ENCODE measurements around the gene ITGAX. TPM values are rescaled to one million over a fixed set of nuclear protein-coding genes. Genes with fewer than 3 reads are reported as not detected.

Gene ITGAX
- total RNA-seq, 1 experiment from 2014 or later: not detected

DNA sequence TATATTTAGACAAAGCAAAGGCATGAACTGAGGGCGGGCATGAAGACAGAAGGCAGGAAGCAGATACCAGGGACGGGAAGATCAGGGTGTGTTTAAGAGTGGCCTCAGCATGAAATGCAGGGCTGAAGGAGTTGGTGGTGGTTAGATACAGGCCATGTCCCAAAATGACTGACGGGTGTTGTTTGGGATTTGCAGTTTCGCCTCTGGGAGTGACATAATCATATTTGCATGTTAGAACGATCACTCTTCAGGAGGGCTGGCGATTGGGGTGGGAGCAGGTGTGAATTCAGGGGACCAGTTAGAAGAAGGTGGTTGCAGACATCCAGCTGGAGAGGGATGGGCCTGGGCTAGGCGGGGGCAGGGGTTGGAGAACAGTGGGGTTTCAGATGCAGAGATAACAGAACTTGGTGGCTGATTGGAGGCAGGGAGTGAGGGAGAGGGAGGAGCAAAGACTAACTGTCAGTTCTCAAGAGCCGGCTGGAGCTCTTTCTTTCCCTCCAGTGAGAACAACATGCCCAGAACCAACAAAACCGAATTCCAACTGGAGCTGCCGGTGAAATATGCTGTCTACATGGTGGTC is 27.2 kb upstream of the ITGAX start:
- TF ChIP-seq CTCF (IDR thresholded peaks at IDR 0.05; ENCODE audit: insufficient read depth in 1 of 2, low read depth in 1 of 2, low read length in 1 of 2, severe bottlenecking in 1 of 2, unreplicated experiment in 1 of 2): no peak
- H3K36me3 ChIP-seq (ENCODE audit: control insufficient read depth, insufficient read depth, low read length): no peaks in the 10 kb centered on the region
- no peak for DNase-seq
- BruUV-seq (replicated peaks): no TSS peak
- no peaks in the 10 kb centered on the region for H3K27me3 ChIP-seq (replicated peaks; ENCODE audit: control insufficient read depth, insufficient read depth, low read length)
- ChIA-PET POLR2A (no interaction called here), CTCF (no interaction called here)
- Mint-ChIP-seq H3K9me3 (ENCODE audit: unreplicated experiment) (peaks cover 25% of the 10 kb centered on the region), H3K4me3 (ENCODE audit: unreplicated experiment) (no peak overlapping the region), H3K27ac (ENCODE audit: unreplicated experiment) (no peak overlapping the region), H3K36me3 (ENCODE audit: insufficient read depth, unreplicated experiment) (peaks cover 6% of the 10 kb centered on the region), H3K4me1 (ENCODE audit: low read depth, unreplicated experiment) (peaks cover 8% of the 10 kb centered on the region), H3K27me3 (ENCODE audit: insufficient read depth, unreplicated experiment) (peaks cover 28% of the 10 kb centered on the region)
- intact Hi-C loops (cut with micrococcal nuclease; ENCODE audit: unreplicated experiment): no loop called here
- 0 out of 2 replicates have a peak, but pooled peaks cover 2% of the 10 kb centered on the region for H3K9me3 ChIP-seq
- H3K4me1 ChIP-seq: no peaks in the 10 kb centered on the region
- no peak overlapping the region for H3K4me3 ChIP-seq (ENCODE audit: low read depth, low read length)

DNA sequence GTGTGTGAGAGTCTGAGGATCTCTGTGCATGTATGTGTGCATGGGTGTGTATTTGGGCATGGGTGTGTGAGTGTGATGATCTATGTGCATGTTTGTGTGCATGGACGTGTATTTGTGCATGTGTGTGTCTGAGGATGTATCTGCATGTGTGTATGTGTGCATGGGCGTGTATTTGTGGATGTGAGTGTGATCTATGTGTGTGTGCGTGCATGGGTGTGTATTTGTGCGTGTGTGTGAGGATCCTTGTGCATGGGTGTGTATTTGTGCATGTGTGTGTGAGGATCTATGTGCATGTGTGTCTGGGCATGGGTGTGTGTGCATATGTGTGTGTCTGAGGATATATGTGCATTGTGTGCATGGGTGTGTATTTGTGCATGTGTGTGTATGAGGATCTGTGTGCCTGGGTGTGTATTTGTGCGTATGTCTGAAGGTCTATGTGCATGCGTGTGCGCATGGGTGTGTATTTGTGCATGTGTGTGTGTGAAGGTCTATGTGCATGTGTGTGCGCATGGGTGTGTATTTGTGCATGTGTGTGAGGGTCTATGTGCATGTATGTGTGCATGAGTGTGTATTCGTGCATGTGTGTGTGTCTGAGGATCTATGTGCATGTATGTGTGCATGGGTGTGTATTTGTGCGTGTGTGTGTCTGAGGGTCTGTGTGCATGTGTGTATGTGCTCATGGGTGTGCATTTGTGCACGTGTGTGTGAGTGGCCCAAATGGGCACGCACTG is 26.5 kb upstream of the ITGAX start:
- Histone ChIP-seq H3K4me3 (ENCODE audit: low read depth, low read length) (no peak overlapping the region), H3K9me3 (no peaks in the 10 kb centered on the region), H3K36me3 (ENCODE audit: control insufficient read depth, insufficient read depth, low read length) (no peaks in the 10 kb centered on the region), H3K27me3 (replicated peaks; ENCODE audit: control insufficient read depth, insufficient read depth, low read length) (no peaks in the 10 kb centered on the region), H3K4me1 (no peaks in the 10 kb centered on the region)
- no TSS peak for BruUV-seq (replicated peaks)
- no peak overlapping the region for H3K4me3 Mint-ChIP-seq (ENCODE audit: unreplicated experiment)
- intact Hi-C loops (cut with micrococcal nuclease; ENCODE audit: unreplicated experiment): no loop called here
- H3K27me3 Mint-ChIP-seq (ENCODE audit: insufficient read depth, unreplicated experiment): peaks cover 28% of the 10 kb centered on the region
- CTCF ChIA-PET: no interaction called here
- H3K9me3 Mint-ChIP-seq (ENCODE audit: unreplicated experiment): peaks cover 19% of the 10 kb centered on the region
- DNase-seq: no peak
- H3K4me1 Mint-ChIP-seq (ENCODE audit: low read depth, unreplicated experiment): peaks cover 8% of the 10 kb centered on the region
- TF ChIP-seq CTCF (IDR thresholded peaks at IDR 0.05; ENCODE audit: insufficient read depth in 1 of 2, low read depth in 1 of 2, low read length in 1 of 2, severe bottlenecking in 1 of 2, unreplicated experiment in 1 of 2): no peak
- peaks cover 6% of the 10 kb centered on the region for H3K36me3 Mint-ChIP-seq (ENCODE audit: insufficient read depth, unreplicated experiment)
- POLR2A ChIA-PET: no interaction called here
- H3K27ac Mint-ChIP-seq (ENCODE audit: unreplicated experiment): no peak overlapping the region

- Mint-ChIP-seq H3K27me3 (ENCODE audit: insufficient read depth, unreplicated experiment) (peaks cover 25% of the 10 kb centered on the region), H3K9me3 (ENCODE audit: unreplicated experiment) (peaks cover 10% of the 10 kb centered on the region), H3K27ac (ENCODE audit: unreplicated experiment) (no peak overlapping the region), H3K4me1 (ENCODE audit: low read depth, unreplicated experiment) (peaks cover 8% of the 10 kb centered on the region), H3K36me3 (ENCODE audit: insufficient read depth, unreplicated experiment) (peaks cover 6% of the 10 kb centered on the region), H3K4me3 (ENCODE audit: unreplicated experiment) (no peak overlapping the region)
- POLR2A ChIA-PET: no interaction called here
- no peak overlapping the region for H3K4me3 ChIP-seq (ENCODE audit: low read depth, low read length)
- H3K27me3 ChIP-seq (replicated peaks; ENCODE audit: control insufficient read depth, insufficient read depth, low read length): no peaks in the 10 kb centered on the region
- TF ChIP-seq CTCF (IDR thresholded peaks at IDR 0.05; ENCODE audit: insufficient read depth in 1 of 2, low read depth in 1 of 2, low read length in 1 of 2, severe bottlenecking in 1 of 2, unreplicated experiment in 1 of 2): no peak
- CTCF ChIA-PET: no interaction called here
- H3K4me1 ChIP-seq: no peaks in the 10 kb centered on the region
- intact Hi-C loops (cut with micrococcal nuclease; ENCODE audit: unreplicated experiment): loop anchor here (5.0 kb wide), 1 partner anchor 113 kb away; the partner anchor contains the start of gene PYDC1
- no peaks in the 10 kb centered on the region for H3K9me3 ChIP-seq
- no peak for DNase-seq
- BruUV-seq (replicated peaks): no TSS peak
- H3K36me3 ChIP-seq (ENCODE audit: control insufficient read depth, insufficient read depth, low read length): no peaks in the 10 kb centered on the region
Observed at GRCh38 chr16:31329671-31330552, 25.1 kb upstream of the ITGAX start.
